ENCODE data around the gene CALM1.

DNA sequence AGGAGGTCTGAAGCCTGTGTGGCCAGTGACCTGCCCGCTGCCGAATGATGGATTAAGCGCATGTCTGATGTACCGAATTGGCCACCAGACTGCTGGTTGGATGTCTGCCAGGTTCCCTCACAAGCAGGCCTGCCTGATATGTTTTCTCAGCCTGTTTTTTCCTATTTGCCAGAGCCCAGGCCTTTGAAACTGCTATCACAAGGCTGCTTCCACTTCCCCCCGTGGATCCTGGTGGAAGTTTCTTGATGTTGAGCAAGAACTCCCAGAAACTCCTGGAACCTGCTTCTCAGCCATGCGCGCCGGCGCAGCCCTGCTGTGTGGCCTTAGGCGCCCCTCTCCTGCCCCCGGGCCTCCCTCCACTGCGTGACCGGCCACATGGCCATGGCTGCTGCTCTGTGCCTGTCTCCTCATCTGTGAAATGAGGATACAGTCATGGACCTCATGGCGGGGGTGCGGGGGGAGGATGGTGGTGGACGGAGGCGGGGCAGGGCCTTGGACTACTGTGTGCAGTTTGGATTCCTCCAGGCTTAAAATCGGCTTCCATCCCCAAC, 56.6 kb downstream of the CALM1 start:
- TF ChIP-seq POLR2AphosphoS5 (IDR thresholded peaks at IDR 0.05) (no peak), POLR2A (IDR thresholded peaks at IDR 0.05) (no peak)
- TF ChIP-seq, protein P1, sequence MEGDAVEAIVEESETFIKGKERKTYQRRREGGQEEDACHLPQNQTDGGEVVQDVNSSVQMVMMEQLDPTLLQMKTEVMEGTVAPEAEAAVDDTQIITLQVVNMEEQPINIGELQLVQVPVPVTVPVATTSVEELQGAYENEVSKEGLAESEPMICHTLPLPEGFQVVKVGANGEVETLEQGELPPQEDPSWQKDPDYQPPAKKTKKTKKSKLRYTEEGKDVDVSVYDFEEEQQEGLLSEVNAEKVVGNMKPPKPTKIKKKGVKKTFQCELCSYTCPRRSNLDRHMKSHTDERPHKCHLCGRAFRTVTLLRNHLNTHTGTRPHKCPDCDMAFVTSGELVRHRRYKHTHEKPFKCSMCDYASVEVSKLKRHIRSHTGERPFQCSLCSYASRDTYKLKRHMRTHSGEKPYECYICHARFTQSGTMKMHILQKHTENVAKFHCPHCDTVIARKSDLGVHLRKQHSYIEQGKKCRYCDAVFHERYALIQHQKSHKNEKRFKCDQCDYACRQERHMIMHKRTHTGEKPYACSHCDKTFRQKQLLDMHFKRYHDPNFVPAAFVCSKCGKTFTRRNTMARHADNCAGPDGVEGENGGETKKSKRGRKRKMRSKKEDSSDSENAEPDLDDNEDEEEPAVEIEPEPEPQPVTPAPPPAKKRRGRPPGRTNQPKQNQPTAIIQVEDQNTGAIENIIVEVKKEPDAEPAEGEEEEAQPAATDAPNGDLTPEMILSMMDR (IDR thresholded peaks at IDR 0.05) = no peak
